ENCODE measurements around the gene NEK1.
"Not testable (repeated sequence)": the region's sequence is repeated elsewhere in the genome, so short reads cannot be mapped to it uniquely, and the experiment has no call there.

NEK1 gene

DNA sequence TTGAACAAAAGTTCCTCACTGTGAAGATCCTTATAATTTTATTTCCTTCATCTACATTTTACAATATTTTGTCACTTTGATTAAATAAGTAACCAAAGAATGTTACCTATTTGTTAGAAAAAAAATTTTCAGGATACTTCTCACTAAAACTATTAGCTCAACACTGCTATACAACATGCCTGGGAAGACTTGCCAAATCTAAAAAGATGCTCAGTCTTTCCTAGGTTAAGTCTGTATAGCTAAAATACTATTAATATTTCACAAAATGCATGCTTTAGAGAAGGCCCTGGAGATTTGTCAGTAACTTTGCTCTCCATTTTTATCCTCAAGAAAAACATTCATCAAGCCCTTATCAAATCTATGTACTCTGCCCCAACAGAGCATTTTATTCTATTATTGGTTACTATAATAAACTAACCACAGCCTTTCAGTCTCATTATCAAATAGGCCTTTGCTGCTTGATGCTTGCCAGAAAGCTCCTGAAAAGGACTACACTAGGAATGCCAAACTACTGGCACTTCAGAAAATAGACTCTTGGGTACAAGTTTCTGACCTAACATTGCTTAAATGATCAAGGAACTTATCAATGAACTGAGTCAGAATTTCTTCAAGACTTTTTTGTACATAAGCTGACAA is 17.7 kb downstream of the NEK1 start:
- no peak for DNase-seq

DNA sequence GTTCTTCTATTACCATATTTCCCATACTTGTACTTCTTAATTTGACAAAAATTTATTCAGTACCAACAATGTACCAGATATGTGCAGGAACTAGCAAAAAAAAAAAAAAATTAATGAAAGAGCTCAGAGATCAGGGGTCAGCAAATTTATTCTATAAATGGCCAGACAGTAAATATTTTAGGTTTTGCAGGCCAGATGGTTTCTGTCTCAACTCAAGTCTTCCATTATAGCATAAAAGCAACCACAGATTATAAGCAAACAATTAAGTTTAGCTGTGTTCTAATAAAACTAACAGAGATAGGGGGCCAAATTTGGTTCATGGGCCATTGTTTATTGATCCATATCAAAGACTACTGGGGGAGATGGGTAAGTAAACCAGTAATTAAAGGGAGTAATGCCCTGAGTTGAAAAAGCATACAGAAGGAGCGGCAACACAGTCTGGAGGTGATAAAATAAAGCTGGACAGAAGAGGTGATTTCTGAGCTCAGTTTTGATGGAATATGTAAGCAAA is 19.3 kb downstream of the NEK1 start:
- DNase-seq, result no peak

GRCh38 chr4:169583563-169583962 is 28.8 kb downstream of the NEK1 start:
- DNase-seq, result no peak

- no peak for DNase-seq
These were observed 29.7 kb downstream of the NEK1 start for GRCh38 chr4:169582706-169583105.

- no peak for DNase-seq
These were observed 30.2 kb downstream of the NEK1 start for GRCh38 chr4:169582203-169582602.

DNA sequence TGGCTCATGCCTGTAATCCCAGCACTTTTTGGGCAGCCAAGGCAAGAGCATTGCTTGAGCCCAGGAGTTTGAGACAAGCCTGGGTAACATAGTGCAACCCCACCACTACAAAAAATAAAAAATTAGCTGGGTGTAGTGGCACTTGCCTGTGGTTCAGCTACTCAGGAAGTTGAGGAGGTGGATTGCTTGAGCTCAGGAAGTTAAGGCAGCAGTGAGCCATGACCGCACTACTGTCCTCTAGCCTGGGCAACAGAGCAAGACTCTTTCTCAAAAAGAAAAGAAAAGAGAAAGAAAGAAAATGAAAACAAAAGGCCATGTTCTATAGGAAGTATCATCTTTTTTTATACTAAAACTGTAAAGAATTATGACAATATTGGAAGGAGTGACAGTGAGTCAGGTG is 38.5 kb downstream of the NEK1 start:
- DNase-seq, result no peak

GRCh38 chr4:169571435-169571834 is 40.9 kb downstream of the NEK1 start:
- no peak for DNase-seq

DNA sequence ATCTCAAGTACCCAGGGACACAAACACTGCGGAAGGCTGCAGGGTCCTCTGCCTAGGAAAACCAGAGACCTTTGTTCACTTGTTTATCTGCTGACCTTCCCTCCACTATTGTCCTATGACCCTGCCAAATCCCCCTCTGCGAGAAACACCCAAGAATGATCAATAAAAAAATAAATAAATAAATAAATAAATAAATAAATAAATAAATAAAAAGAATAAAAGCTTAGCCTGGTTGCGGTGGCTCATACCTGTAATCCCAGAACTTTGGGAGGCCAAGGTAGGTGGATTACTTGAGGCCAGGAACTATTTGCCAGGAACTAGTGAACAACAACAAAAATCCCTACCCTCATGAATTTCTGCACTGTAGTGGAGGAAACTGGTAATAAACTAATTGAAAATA is 41.4 kb downstream of the NEK1 start:
- not testable (repeated sequence) for DNase-seq

DNA sequence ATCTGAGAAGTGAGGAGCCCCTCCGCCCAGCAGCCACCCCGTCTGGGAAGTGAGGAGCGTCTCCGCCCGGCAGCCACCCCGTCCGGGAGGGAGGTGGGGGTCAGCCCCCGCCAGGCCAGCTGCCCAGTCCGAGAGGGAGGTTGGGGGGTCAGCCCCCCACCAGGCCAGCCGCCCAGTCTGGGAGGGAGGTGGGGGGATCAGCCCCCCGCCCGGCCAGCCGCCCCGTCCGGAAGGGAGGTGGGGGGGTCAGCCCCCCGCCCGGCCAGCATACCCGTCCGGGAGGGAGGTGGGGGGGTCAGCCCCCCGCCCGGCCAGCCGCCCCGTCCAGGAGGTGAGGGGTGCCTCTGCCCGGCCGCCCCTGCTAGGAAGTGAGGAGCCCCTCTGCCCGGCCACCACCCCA is 42.1 kb downstream of the NEK1 start:
- DNase-seq, result not testable (repeated sequence)

- not testable (repeated sequence) for DNase-seq
These were observed 43.2 kb downstream of the NEK1 start for GRCh38 chr4:169569188-169569587.

DNA sequence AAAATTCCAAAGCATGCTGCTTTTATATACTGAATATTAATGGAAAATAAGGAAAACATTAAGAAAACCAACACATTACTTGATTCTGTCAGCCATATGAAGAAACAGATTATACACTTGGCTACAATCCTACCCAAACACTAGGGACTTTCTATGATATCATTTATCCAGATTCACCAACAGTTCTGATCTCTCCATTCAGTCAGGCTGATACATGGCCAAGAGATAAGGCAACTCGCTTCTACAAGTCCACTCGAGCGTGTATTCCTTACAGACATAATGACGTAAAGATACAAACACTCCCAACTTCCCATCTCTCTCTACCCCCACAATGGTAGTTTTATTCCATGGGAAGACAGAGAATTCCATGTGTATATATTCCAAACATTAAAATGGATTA is 44.5 kb downstream of the NEK1 start:
- DNase-seq, result no peak

DNA sequence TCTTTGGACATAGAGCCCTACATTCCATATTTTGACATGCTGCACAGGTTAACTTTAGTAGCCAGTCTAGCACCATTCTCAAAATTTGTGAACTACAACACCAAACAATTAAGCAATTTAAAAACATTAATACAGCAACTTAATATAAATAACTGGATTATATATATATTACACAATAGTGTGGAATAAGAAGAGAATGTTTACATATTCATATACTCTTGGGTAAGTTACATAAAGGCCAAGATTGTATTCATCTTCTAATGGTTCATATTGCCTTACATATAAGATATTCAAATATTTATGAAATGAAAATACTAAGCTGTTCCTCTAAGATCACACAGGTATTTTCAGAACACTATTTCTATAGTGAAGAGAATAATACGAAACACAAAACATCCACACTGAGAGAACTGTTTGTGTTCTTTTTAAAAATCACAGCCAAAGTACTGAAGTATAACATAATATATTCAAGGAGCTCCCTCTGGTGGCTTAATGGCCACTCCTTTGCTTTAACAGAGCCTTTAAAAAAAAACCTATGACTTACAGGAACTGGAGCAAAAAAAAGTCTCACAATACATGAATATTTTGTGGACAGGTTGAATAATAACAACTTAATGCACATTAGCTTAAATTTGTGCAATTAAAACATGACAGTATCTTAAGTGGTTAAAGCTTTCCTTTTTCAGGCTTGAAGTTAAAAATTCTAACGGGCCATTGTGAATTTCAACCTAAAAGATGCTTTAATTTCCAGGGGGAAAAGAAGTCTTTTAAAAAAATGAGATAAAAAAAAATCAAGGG is 46.2 kb downstream of the NEK1 start:
- peak; percentile 56 for DNase-seq

GRCh38 chr4:169565606-169566005 is 46.8 kb downstream of the NEK1 start:
- no peak for DNase-seq

DNA sequence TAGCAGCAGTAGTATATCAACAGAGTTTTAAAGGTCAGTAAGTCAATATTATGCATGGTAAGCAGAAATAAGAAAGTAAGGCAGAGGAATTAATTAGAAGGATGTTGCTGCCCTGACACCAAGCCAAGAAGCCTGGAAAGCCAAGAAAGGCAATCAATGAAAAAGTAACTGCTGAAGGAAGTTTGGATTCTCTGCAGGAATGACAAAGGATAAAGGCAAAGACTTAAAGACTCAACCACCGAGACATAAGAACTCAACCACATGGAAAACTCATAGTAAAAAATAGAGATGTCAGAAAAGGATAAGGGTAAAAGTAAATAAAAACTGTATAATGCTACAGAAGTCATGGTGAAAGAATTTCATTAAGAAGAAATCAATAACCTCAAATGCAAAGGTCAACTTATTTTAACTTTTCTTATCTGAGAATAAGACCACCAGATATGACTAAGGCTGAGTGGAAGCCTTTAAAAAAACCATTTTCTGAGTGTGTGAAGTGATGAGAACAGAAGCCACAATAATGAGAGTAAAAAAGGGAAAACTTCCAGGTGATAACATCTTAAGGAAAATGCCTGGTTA is 55.2 kb downstream of the NEK1 start:
- no peak for DNase-seq

DNA sequence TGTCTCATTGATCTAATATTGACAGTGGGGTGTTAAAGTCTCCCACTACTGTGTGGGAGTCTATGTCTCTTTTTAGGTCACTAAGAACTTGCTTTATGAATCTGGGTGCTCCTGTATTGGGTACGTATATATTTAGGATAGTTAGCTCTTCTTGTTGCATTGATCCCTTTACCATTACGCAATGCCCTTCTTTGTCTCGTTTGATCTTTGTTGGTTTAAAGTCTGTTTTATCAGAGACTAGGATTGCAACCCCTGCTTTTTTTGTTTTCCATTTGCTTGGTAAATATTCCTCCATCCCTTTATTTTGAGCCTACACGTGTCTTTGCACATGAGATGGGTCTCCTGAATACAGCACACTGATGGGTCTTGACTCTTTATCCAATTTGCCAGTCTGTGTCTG is 65.8 kb downstream of the NEK1 start:
- DNase-seq, result not testable (repeated sequence)

DNA sequence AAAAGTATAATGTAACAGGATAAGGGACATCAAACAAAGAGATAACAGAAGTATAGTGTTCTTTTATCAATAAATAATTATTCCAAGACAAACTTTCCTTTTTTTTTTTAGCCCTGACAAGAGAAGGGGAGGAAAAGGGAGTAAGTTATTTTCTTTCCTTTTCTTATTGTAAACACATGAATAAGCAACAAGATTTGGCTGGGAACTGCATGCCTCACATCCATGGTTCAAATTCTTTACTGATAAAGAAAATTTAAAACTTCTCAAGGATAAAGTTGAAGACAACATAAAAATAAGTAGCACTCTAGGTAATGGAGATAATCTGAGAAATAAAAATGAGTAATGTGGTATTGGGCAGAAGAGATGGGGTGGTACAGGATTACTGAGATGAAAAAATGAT is 71.6 kb downstream of the NEK1 start:
- DNase-seq, result no peak

DNA sequence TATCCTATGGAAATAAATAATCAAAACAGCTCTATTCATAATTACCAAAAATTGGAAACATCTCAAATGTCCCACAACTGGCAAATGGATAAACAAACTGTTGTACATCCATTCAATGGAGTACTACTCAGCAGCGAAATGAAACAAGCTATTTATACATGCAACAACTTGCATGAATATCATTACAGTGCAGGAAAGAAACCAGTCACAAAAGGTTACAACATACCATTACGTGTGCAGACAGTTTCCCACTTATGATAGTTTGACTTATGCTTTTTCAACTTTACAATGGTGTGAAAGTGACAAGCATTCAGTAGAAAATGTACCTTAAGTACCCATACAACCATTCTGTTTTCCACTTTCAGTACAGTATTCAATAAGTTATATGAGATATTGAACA is 82.3 kb downstream of the NEK1 start:
- DNase-seq, result no peak

DNA sequence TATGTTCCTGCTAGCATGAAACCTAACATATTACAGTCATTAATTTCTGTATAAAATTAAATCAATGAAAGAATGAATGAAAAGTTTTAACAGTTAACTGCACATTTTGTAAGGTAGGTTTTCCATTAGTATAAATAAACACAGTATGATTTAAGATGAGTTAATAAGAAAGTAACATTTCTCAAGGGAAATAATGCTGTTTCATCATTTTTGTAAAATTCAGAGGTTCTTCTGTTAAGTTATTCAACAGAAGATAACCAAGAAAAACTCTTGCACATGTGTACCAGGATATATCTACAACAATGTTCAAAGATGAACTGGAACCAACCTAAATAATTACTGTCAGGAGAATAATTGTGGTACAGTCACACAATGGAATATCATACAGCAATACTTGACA is 88.6 kb downstream of the NEK1 start:
- no peak for DNase-seq

GRCh38 chr4:169510617-169511016 is 101.8 kb downstream of the NEK1 start:
- no peak for DNase-seq

- DNase-seq, result no peak
These were observed 105.5 kb downstream of the NEK1 start for GRCh38 chr4:169506903-169507302.

DNA sequence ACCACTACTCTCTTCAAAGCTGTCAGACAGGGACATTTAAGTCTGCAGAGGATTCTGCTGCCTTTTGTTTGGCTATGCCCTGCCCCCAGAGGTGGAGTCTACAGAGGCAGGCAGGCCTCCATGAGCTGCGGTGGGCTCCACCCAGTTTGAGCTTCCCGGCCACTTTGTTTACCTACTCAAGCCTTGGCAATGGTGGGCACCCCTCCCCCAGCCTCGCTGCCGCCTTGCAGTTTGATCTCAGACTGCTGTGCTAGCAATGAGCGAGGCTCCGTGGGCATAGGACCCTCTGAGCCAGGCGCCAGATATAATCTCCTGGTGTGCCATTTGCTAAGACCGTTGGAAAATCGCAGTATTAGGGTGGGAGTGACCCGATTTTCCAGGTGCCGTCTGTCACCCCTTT is 112.5 kb downstream of the NEK1 start:
- not testable (repeated sequence) for DNase-seq

DNA sequence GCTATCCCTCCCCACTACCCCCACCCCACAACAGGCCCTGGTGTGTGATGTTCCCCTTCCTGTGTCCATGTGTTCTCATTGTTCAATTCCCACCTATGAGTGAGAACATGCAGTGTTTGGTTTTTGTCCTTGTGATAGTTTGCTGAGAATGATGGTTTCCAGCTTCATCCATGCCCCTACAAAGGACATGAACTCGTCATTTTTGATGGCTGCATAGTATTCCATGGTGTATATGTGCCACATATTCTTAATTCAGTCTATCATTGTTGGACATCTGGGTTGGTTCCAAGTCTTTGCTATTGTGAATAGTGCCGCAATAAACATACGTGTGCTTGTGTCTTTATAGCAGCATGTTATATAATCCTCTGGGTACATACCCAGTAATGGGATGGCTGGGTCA is 118.1 kb downstream of the NEK1 start:
- DNase-seq, result not testable (repeated sequence)

GRCh38 chr4:169493164-169493524 is 119.2 kb downstream of the NEK1 start:
- DNase-seq, result no peak

All from suppressor macrophage treated with lipopolysaccharide for 4 hours (primary cell).